Measurements from ENCODE around the gene NACC1. TPM values are rescaled to one million over a fixed set of nuclear protein-coding genes. Genes with fewer than 3 reads are reported as not detected.
A peak's percentile ranks its signal among the peaks of the same experiment; 100 is the strongest.

Gene NACC1
- total and polyA plus RNA-seq, 2 of the 13 experiments (the other 11 are each of a cell fraction or from before 2014, with no cell fraction given): 31.8 to 42.3 TPM

DNA sequence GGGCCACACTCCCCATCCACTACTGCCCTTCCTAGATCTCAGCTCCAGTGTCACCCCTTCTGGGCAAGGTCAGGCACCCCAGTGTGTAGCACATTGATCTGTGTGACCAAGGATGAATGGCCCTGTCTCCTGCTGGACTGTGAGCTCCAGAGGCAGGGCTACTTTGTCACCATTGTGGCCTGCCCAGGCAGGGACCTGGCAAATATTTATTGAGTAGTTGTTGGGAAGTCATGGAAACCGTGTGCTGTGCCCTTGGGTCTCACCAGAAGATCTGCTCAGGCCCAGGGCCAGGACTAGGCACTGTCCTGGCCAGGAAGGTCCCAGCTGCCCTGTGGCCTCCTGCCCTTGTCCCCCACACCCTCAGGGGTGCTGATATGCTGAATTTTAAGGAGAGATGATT lies 10.5 kb downstream of the NACC1 start (continued):
- TF ChIP-seq SKI (IDR thresholded peaks at IDR 0.05; ENCODE audit: partially characterized antibody): peak; percentile 60
- TF ChIP-seq KMT2A (CRISPR knock-in tag; IDR thresholded peaks at IDR 0.05): 0 out of 2 replicates have a peak, but pooled peaks have one; percentile 11
- TF ChIP-seq, protein P1, sequence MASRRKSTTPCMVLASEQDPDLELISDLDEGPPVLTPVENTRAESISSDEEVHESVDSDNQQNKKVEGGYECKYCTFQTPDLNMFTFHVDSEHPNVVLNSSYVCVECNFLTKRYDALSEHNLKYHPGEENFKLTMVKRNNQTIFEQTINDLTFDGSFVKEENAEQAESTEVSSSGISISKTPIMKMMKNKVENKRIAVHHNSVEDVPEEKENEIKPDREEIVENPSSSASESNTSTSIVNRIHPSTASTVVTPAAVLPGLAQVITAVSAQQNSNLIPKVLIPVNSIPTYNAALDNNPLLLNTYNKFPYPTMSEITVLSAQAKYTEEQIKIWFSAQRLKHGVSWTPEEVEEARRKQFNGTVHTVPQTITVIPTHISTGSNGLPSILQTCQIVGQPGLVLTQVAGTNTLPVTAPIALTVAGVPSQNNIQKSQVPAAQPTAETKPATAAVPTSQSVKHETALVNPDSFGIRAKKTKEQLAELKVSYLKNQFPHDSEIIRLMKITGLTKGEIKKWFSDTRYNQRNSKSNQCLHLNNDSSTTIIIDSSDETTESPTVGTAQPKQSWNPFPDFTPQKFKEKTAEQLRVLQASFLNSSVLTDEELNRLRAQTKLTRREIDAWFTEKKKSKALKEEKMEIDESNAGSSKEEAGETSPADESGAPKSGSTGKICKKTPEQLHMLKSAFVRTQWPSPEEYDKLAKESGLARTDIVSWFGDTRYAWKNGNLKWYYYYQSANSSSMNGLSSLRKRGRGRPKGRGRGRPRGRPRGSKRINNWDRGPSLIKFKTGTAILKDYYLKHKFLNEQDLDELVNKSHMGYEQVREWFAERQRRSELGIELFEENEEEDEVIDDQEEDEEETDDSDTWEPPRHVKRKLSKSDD (CRISPR knock-in tag; IDR thresholded peaks at IDR 0.05; ENCODE audit: low read depth): no peak
- TF ChIP-seq, protein P2, sequence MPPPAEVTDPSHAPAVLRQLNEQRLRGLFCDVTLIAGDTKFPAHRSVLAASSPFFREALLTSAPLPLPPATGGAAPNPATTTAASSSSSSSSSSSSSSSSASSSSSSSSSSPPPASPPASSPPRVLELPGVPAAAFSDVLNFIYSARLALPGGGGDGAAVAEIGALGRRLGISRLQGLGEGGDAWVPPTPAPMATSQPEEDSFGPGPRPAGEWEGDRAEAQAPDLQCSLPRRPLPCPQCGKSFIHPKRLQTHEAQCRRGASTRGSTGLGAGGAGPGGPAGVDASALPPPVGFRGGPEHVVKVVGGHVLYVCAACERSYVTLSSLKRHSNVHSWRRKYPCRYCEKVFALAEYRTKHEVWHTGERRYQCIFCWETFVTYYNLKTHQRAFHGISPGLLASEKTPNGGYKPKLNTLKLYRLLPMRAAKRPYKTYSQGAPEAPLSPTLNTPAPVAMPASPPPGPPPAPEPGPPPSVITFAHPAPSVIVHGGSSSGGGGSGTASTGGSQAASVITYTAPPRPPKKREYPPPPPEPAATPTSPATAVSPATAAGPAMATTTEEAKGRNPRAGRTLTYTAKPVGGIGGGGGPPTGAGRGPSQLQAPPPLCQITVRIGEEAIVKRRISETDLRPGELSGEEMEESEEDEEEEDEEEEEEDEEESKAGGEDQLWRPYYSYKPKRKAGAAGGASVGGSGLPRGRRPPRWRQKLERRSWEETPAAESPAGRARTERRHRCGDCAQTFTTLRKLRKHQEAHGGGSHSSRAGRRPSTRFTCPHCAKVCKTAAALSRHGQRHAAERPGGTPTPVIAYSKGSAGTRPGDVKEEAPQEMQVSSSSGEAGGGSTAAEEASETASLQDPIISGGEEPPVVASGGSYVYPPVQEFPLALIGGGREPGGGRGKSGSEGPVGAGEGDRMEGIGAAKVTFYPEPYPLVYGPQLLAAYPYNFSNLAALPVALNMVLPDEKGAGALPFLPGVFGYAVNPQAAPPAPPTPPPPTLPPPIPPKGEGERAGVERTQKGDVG (CRISPR knock-in tag; IDR thresholded peaks at IDR 0.05; ENCODE audit: borderline replicate concordance): 0 out of 2 replicates have a peak, but pooled peaks have one; percentile 13
- 0 out of 2 replicates have a peak, but pooled peaks have one; percentile 29 for TF ChIP-seq MEIS2 (CRISPR knock-in tag; IDR thresholded peaks at IDR 0.05)
- TF ChIP-seq PAX8 (CRISPR knock-in tag; IDR thresholded peaks at IDR 0.05; ENCODE audit: borderline replicate concordance): no peak
- TF ChIP-seq KAT2B (IDR thresholded peaks at IDR 0.05; ENCODE audit: borderline replicate concordance, low read depth, low read length): peak; percentile 53; the same call in 1 of the 2 replicates
- no peak for TF ChIP-seq SRF (IDR thresholded peaks at IDR 0.05; ENCODE audit: low read depth, low read length)
- peak; percentile 99 for TF ChIP-seq ZBTB10 (CRISPR knock-in tag; IDR thresholded peaks at IDR 0.05; ENCODE audit: borderline replicate concordance)
- TF ChIP-seq ZNF414 (CRISPR knock-in tag; IDR thresholded peaks at IDR 0.05): 0 out of 2 replicates have a peak, but pooled peaks have one; percentile 54
- TF ChIP-seq BCL6 (CRISPR knock-in tag; IDR thresholded peaks at IDR 0.05): peak; percentile 83
- TF ChIP-seq ARNT2 (CRISPR knock-in tag; IDR thresholded peaks at IDR 0.05; ENCODE audit: low read depth): no peak
- TF ChIP-seq GMEB2 (CRISPR knock-in tag; IDR thresholded peaks at IDR 0.05; ENCODE audit: low read depth): no peak
- peak; percentile 94 for TF ChIP-seq HNF4A (CRISPR knock-in tag; IDR thresholded peaks at IDR 0.05)
- peak; percentile 41 for TF ChIP-seq XRCC5 (optimal IDR thresholded peaks at IDR 0.05; ENCODE audit: low read length)
- peak; percentile 72 for TF ChIP-seq MED1 (CRISPR knock-in tag; IDR thresholded peaks at IDR 0.05)
- no peak for TF ChIP-seq RBAK (CRISPR knock-in tag; IDR thresholded peaks at IDR 0.05)
- no peak for TF ChIP-seq ZFP37 (CRISPR knock-in tag; IDR thresholded peaks at IDR 0.05; ENCODE audit: borderline replicate concordance)
- peak; percentile 32; the same call in 1 of the 2 replicates for TF ChIP-seq ZKSCAN8 (CRISPR knock-in tag; IDR thresholded peaks at IDR 0.05; ENCODE audit: borderline replicate concordance)
- peak; percentile 73 for TF ChIP-seq RARA (CRISPR knock-in tag; IDR thresholded peaks at IDR 0.05)

Measured in HepG2 (cell line).